Transverse colon (tissue), 4 donors: ENCODE results near the gene KTI12. TPM values are rescaled to one million over a fixed set of nuclear protein-coding genes. Genes with fewer than 3 reads are reported as not detected.
A peak's percentile ranks its signal among the peaks of the same experiment; 100 is the strongest.
"Not testable (repeated sequence)": the region's sequence is repeated elsewhere in the genome, so short reads cannot be mapped to it uniquely, and the experiment has no call there.

Experiments
- DNase-seq: peaks from one replicate; pipeline ENCODE4 v3.0.0-alpha.2; 2019
- H3K27ac ChIP-seq, 4 donors: fragments of 200-600 bp; sonication (generic); 2 replicates each; pipeline ENCODE4 v1.5.1; 2016 to 2018; ENCODE audit warnings: inconsistent platforms in 4 of 4
- H3K27me3 ChIP-seq: fragments of 200-600 bp; sonication (generic); 2 replicates; pipeline ENCODE4 v1.5.1; 2017; ENCODE audit warnings: inconsistent platforms
- H3K36me3 ChIP-seq, 4 donors: fragments of 200-600 bp; sonication (generic); 2 replicates each; pipeline ENCODE4 v1.5.1; 2017 to 2019; ENCODE audit warnings: inconsistent platforms in 4 of 4
- H3K4me1 ChIP-seq, 4 donors: fragments of 200-600 bp; sonication (generic); 2 replicates each; pipeline ENCODE4 v1.5.1; 2017 to 2020; ENCODE audit warnings: inconsistent platforms in 4 of 4
- H3K4me3 ChIP-seq, 4 donors: fragments of 200-600 bp; sonication (generic); 1 replicate in 1 of 4; 2 replicates in 3 of 4; pipeline versions ENCODE4 v1.5.1 to v1.6.1; 2017 to 2019; ENCODE audit warnings: inconsistent platforms in 4 of 4
- H3K9me3 ChIP-seq, 2 donors: fragments of 200-600 bp; sonication (generic); 2 replicates each; pipeline ENCODE4 v1.5.1; 2017 to 2019; ENCODE audit warnings: inconsistent platforms in 2 of 2
- CTCF ChIP-seq, 5 experiments: fragments of 200-600 bp in 3 of 5; fragments of 450-650 bp in 2 of 5; sonication (generic) in 3 of 5; IDR thresholded peaks; 1 replicate in 2 of 5; 2 replicates in 3 of 5; pipeline ENCODE4 v1.5.1; 2016 to 2017; ENCODE audit warnings: antibody characterized with exemption in 5 of 5, inconsistent platforms in 3 of 5, mild to moderate bottlenecking in 2 of 5, moderate library complexity in 1 of 5
- EP300 ChIP-seq: sonication (generic); formaldehyde crosslinking; IDR thresholded peaks from one replicate; pipeline ENCODE4 v1.6.1; 2017; ENCODE audit warnings: antibody characterized with exemption, low read depth
- POLR2A ChIP-seq: fragments of 450-650 bp; IDR thresholded peaks from one replicate; pipeline ENCODE4 v1.6.1; 2016; ENCODE audit warnings: antibody characterized with exemption, mild to moderate bottlenecking, moderate library complexity
- POLR2AphosphoS5 ChIP-seq, 3 donors: sonication (generic); formaldehyde crosslinking; IDR thresholded peaks; one replicate each; pipeline ENCODE4 v1.6.1; 2016; ENCODE audit warnings: antibody characterized with exemption in 3 of 3
- WGBS, 2 donors: methylation state at CpG; one replicate each; pipeline ENCODE4 v1.1.5; 2018; ENCODE audit warnings: low coverage in 1 of 2; 5-methylcytosine and 5-hydroxymethylcytosine counted together
- in situ Hi-C, 4 donors: fragments of 200-750 bp; cut with MboI; loops; one replicate each; pipeline versions ENCODE4 v1.15.0 to v1.15.1; 2017; ENCODE audit warnings: low sequenced_read_pairs in 3 of 4, low pct_ligation_motif_present in 1 of 4, low pct_unique_long_range_greater_than_20kb in 1 of 4
- intact Hi-C: fragments of 100-400 bp; cut with DNase I; formaldehyde crosslinking; loops from one replicate; pipeline ENCODE4 v1.15.1; 2023; ENCODE audit warnings: low total_unique reads
- total RNA-seq, 4 donors: library from RNA; depleted of rRNA; stranded (reverse); fragments of >200 nt; gene quantifications; one replicate each; pipeline ENCODE4 v1.1.0, GENCODE V29; 2016

KTI12 gene
- total RNA-seq, 4 donors from 2014 or later, result 1.8 to 7.9 (median 7.3) TPM; not detected in 1

GRCh38 chr1:52053862-52054261 lies 20.3 kb upstream of the KTI12 start:
- WGBS, 2 donors, result 88 to 100% methylated on average over 1 of the region's 1 CpG
- Histone ChIP-seq H3K4me3 (peak overlapping the region in 2 of 4 donors; percentile 87 to 98), H3K4me1 (peaks cover 9 to 37% (median 32%) of the 10 kb centered on the region in 4 donors), H3K36me3 (no peaks in the 10 kb centered on the region), H3K9me3 (no peaks in the 10 kb centered on the region), H3K27me3 (no peaks in the 10 kb centered on the region), H3K27ac (peak overlapping the region in 1 of 4 donors; percentile 92)
- DNase-seq, result no peak
- intact Hi-C loops (no loop called here), in situ Hi-C loops (no loop called here)
- no peak for TF ChIP-seq EP300
- TF ChIP-seq POLR2A, result no peak
- TF ChIP-seq CTCF (IDR thresholded peaks at IDR 0.05), result no peak
- TF ChIP-seq POLR2AphosphoS5 (IDR thresholded peaks at IDR 0.05), result no peak

- H3K27ac ChIP-seq, H3K9me3 ChIP-seq, in situ Hi-C loops, H3K27me3 ChIP-seq, H3K4me3 ChIP-seq, DNase-seq, H3K36me3 ChIP-seq, intact Hi-C loops: not testable (repeated sequence)
- WGBS, 2 donors, result 92 to 96% methylated on average over 2 to 4 of the region's 4 CpGs
- H3K4me1 ChIP-seq, result peaks cover 0 to 13% (median 9%) of the 10 kb centered on the region in 4 donors
These were observed 15.7 kb upstream of the KTI12 start for GRCh38 chr1:52049337-52049736.

DNA sequence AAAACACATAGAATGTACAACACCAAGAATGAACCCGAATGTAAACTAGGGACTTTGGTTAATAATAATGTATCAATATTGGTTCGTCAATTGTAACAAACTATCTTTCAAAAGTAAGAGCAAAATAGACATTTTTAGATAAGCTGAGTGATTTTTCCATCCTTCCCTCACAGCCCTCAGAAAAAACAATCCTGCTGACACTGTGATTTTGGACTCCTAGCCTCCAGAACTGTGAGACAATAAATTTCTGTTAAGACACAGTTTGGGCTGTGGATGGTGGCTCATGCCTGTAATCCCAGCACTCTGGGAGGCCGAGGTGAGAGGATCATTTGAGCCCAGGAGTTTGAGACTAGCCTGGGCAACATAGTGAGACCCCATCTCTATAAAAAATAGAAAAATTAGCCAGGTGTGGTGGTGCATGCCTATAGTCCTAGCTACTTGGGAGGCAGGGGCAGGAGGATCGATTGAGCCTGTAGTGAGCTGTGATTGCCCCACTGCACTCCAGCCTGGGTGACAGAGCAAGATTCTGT lies 12.1 kb upstream of the KTI12 start:
- intact Hi-C loops, H3K4me3 ChIP-seq, H3K27me3 ChIP-seq, H3K4me1 ChIP-seq, H3K27ac ChIP-seq, in situ Hi-C loops, DNase-seq, H3K9me3 ChIP-seq, H3K36me3 ChIP-seq: not testable (repeated sequence)
- 97 to 100% methylated on average over 3 to 4 of the region's 4 CpGs for WGBS, 2 donors

DNA sequence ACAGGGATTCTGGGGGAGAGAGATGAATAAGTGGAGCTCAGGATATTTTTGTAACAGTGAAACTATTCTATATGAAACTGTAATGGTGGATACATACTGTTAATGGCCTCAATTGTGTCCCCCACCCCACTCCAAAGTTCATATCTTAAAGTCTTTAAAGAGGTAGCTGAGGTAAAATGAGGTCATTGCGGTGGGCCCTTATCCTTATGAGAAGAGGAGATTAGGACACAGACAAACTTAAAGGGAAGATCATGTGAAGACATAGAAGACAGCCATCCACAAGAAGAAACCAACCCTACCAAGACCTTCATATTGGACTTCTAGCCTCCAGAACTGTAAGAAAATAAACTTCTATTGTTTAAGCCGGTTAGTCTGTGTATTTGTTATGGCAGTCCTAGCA lies 11.6 kb upstream of the KTI12 start:
- H3K27me3 ChIP-seq, result no peaks in the 10 kb centered on the region
- no peaks in the 10 kb centered on the region for H3K9me3 ChIP-seq
- H3K36me3 ChIP-seq, result peaks cover 0 to 6% (median 2%) of the 10 kb centered on the region in 4 donors
- no peak overlapping the region for H3K27ac ChIP-seq
- intact Hi-C loops, result no loop called here
- in situ Hi-C loops, result no loop called here
- H3K4me3 ChIP-seq, result no peak overlapping the region
- no peak for DNase-seq
- H3K4me1 ChIP-seq, result no peaks in the 10 kb centered on the region
- no peak for TF ChIP-seq POLR2A
- no peak for TF ChIP-seq CTCF (IDR thresholded peaks at IDR 0.05)
- no peak for TF ChIP-seq EP300
- TF ChIP-seq POLR2AphosphoS5 (IDR thresholded peaks at IDR 0.05), result no peak
- WGBS, 2 donors, result 80 to 95% methylated on average over 2 of the region's 2 CpGs

- Histone ChIP-seq H3K27ac (no peak overlapping the region), H3K27me3 (no peaks in the 10 kb centered on the region), H3K9me3 (no peaks in the 10 kb centered on the region), H3K4me3 (no peak overlapping the region), H3K4me1 (peaks cover 0 to 13% (median 7%) of the 10 kb centered on the region in 4 donors), H3K36me3 (peaks cover 0 to 17% (median 5%) of the 10 kb centered on the region in 4 donors)
- intact Hi-C loops, result no loop called here
- no peak for DNase-seq
- WGBS, 2 donors, result 95 to 96% methylated on average over 2 to 4 of the region's 4 CpGs
- in situ Hi-C loops, result no loop called here
- TF ChIP-seq EP300 (no peak), POLR2AphosphoS5 (IDR thresholded peaks at IDR 0.05) (no peak), CTCF (IDR thresholded peaks at IDR 0.05) (no peak), POLR2A (no peak)
These were observed 8.1 kb upstream of the KTI12 start for GRCh38 chr1:52041551-52042185.
